Smooth muscle cell (in vitro differentiated cells): Measurements from ENCODE around the gene MANEAL. TPM values are rescaled to one million over a fixed set of nuclear protein-coding genes. Genes with fewer than 3 reads are reported as not detected.

Source experiments
- DNase-seq: peaks from one replicate; lab custom pipeline; 2025; ENCODE audit not compliant: unreplicated experiment; lab: John Stamatoyannopoulos, UW
- H2AFZ ChIP-seq: fragments of 200-600 bp; sonication (generic); 2 replicates; pipeline ENCODE4 v1.6.0; 2016; ENCODE audit warnings: antibody characterized with exemption, low read depth, mild to moderate bottlenecking
- H3F3A ChIP-seq: fragments of 200-600 bp; sonication (generic); 2 replicates; pipeline ENCODE4 v1.6.0; 2017; ENCODE audit warnings: antibody characterized with exemption, low read depth
- H3K27ac ChIP-seq: fragments of 200-600 bp; sonication (generic); 2 replicates; pipeline ENCODE4 v1.5.1; 2016; ENCODE audit warnings: low read depth, mild to moderate bottlenecking
- H3K27me3 ChIP-seq: fragments of 200-600 bp; sonication (generic); 2 replicates; pipeline ENCODE4 v1.6.1; 2016; ENCODE audit warnings: low read depth, mild to moderate bottlenecking
- H3K36me3 ChIP-seq: fragments of 200-600 bp; sonication (generic); 2 replicates; pipeline ENCODE4 v1.5.1; 2016; ENCODE audit warnings: low read depth
- H3K4me1 ChIP-seq: fragments of 200-600 bp; sonication (generic); 2 replicates; pipeline ENCODE4 v1.5.1; 2016; ENCODE audit warnings: low read depth
- H3K4me2 ChIP-seq: fragments of 200-600 bp; sonication (generic); 2 replicates; pipeline ENCODE4 v1.6.0; 2016; ENCODE audit warnings: mild to moderate bottlenecking
- H3K4me3 ChIP-seq: fragments of 200-600 bp; sonication (generic); 2 replicates; pipeline ENCODE4 v1.5.1; 2016; ENCODE audit warnings: mild to moderate bottlenecking
- H3K79me2 ChIP-seq: fragments of 200-600 bp; sonication (generic); 2 replicates; pipeline ENCODE4 v1.6.0; 2016; ENCODE audit warnings: low read depth, mild to moderate bottlenecking
- H3K9ac ChIP-seq: fragments of 200-600 bp; sonication (generic); 2 replicates; pipeline ENCODE4 v1.6.0; 2016; ENCODE audit warnings: low read depth
- H3K9me3 ChIP-seq: fragments of 200-600 bp; sonication (generic); replicated peaks from 2 replicates; pipeline ENCODE4 v1.5.1; 2016; ENCODE audit warnings: low read depth
- H4K20me1 ChIP-seq: fragments of 200-600 bp; sonication (generic); 2 replicates; pipeline ENCODE4 v1.6.0; 2016; ENCODE audit warnings: low read depth
- WGBS: methylation state at CpG from one replicate; pipeline ENCODE4 v1.1.7; 2016; ENCODE audit warnings: low lambda C conversion rate; 5-methylcytosine and 5-hydroxymethylcytosine counted together
- polyA plus RNA-seq: library from polyadenylated mRNA; unstranded; fragments of >200 nt; fragmentation: Nextera tagmentation; extraction: Ambion mirVana; gene quantifications from 2 replicates; pipeline ENCODE4 v1.2.1, GENCODE V29; 2016
- total RNA-seq: library from RNA; depleted of rRNA; stranded (reverse); fragments of >200 nt; gene quantifications from 2 replicates; pipeline ENCODE4 v1.2.3, GENCODE V29; 2014
- TF ChIP-seq, protein P1 (sequence below): fragments of 200-600 bp; sonication (generic); IDR thresholded peaks from 2 replicates; pipeline ENCODE4 v1.5.1; 2017; ENCODE audit warnings: borderline replicate concordance, mild to moderate bottlenecking, antibody characterized with exemption; ENCODE audit not compliant: insufficient read depth, poor library complexity, severe bottlenecking

The MANEAL gene
- total and polyA plus RNA-seq, 2 experiments from 2014 or later = 0.61 TPM; not detected in 1

- no peak for DNase-seq
- Histone ChIP-seq H4K20me1 (peaks cover 41% of the 10 kb centered on the region), H3K4me1 (peaks cover 8% of the 10 kb centered on the region)
Observed at GRCh38 chr1:37802439-37802838, 8.8 kb downstream of the MANEAL start.

DNA sequence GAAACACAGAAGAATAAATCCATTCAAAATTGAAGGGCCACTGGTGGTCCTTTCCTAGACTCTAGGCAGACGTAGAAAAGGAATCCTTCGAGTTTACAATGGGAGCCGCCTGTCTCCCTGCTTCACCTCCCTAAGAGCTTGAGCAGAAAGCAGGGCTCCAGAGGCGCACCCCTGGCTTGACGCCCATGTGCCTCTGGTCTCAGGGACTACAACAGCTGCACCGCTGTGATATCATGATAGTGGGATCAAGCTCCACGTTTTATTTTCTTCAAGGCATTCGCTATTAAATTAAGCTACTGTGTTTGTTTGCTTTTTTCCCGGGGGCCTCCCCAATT is 13.5 kb downstream of the MANEAL start:
- peak overlapping the region; percentile 80 for H3K27ac ChIP-seq
- peak overlapping the region; percentile 87 for H3K9ac ChIP-seq
- H4K20me1 ChIP-seq = peaks cover 46% of the 10 kb centered on the region
- DNase-seq = no peak
- H3K79me2 ChIP-seq = peaks cover 25% of the 10 kb centered on the region
- H3K4me3 ChIP-seq = peak overlapping the region; percentile 80
- no peak overlapping the region for H2AFZ ChIP-seq
- H3K36me3 ChIP-seq = peaks cover 11% of the 10 kb centered on the region
- H3F3A ChIP-seq = peaks cover 28% of the 10 kb centered on the region
- no peaks in the 10 kb centered on the region for H3K9me3 ChIP-seq
- H3K4me1 ChIP-seq = peaks cover 15% of the 10 kb centered on the region
- TF ChIP-seq, protein P1, sequence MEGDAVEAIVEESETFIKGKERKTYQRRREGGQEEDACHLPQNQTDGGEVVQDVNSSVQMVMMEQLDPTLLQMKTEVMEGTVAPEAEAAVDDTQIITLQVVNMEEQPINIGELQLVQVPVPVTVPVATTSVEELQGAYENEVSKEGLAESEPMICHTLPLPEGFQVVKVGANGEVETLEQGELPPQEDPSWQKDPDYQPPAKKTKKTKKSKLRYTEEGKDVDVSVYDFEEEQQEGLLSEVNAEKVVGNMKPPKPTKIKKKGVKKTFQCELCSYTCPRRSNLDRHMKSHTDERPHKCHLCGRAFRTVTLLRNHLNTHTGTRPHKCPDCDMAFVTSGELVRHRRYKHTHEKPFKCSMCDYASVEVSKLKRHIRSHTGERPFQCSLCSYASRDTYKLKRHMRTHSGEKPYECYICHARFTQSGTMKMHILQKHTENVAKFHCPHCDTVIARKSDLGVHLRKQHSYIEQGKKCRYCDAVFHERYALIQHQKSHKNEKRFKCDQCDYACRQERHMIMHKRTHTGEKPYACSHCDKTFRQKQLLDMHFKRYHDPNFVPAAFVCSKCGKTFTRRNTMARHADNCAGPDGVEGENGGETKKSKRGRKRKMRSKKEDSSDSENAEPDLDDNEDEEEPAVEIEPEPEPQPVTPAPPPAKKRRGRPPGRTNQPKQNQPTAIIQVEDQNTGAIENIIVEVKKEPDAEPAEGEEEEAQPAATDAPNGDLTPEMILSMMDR = no peak
- H3K27me3 ChIP-seq = no peaks in the 10 kb centered on the region
- H3K4me2 ChIP-seq = peak overlapping the region; percentile 97
- WGBS = 17% methylated on average over 9 of the region's 9 CpGs

More at GRCh38 chr1:37802439-37802838, 8.8 kb downstream of the MANEAL start:
- peaks cover 18% of the 10 kb centered on the region for H3K79me2 ChIP-seq
- no peak overlapping the region for H3K27ac ChIP-seq
- no peak overlapping the region for H3K9ac ChIP-seq
- peaks cover 11% of the 10 kb centered on the region for H3K36me3 ChIP-seq
- H3K27me3 ChIP-seq = no peaks in the 10 kb centered on the region
- H3F3A ChIP-seq = peaks cover 24% of the 10 kb centered on the region
- H2AFZ ChIP-seq = no peak overlapping the region
- TF ChIP-seq, protein P1 = no peak
- no peak overlapping the region for H3K4me2 ChIP-seq
- WGBS = 88% methylated on average over 1 of the region's 1 CpG
- H3K4me3 ChIP-seq = no peak overlapping the region
- H3K9me3 ChIP-seq = no peaks in the 10 kb centered on the region

- peak within 1 kb of the TSS; percentile 87 for H3K9ac ChIP-seq
- no peak within 1 kb of the TSS for H2AFZ ChIP-seq
- peaks cover 25% of the 10 kb centered on the region for H3K79me2 ChIP-seq
- TF ChIP-seq, protein P1 = no peak
- peaks cover 15% of the 10 kb centered on the region for H3K4me1 ChIP-seq
- H3K4me2 ChIP-seq = peak within 1 kb of the TSS; percentile 97
- WGBS = under 1% methylated on average over 76 of the region's 95 CpGs
- H3K9me3 ChIP-seq = no peaks in the 10 kb centered on the region
- no peaks in the 10 kb centered on the region for H3K27me3 ChIP-seq
- peaks cover 11% of the 10 kb centered on the region for H3K36me3 ChIP-seq
- H3F3A ChIP-seq = peaks cover 24% of the 10 kb centered on the region
- peak within 1 kb of the TSS; percentile 83 for H3K27ac ChIP-seq
- peak within 1 kb of the TSS; percentile 80 for H3K4me3 ChIP-seq
- peaks cover 47% of the 10 kb centered on the region for H4K20me1 ChIP-seq
- DNase-seq = peak; percentile 95
Observed at GRCh38 chr1:37807555-37808368, 14.1 kb downstream of the MANEAL start, which contains the start of the genes C1orf122 and YRDC. Gene C1orf122, plus strand, starts transcription at chr1:37807790. Its CDS starts 615 bp downstream, at chr1:37808405. Gene YRDC, minus strand, starts transcription at chr1:37808208. Its CDS starts 28 bp downstream, at chr1:37808180.
